ENCODE results near the gene SCN5A. TPM values are rescaled to one million over a fixed set of nuclear protein-coding genes. Genes with fewer than 3 reads are reported as not detected.

The SCN5A gene
- total and polyA plus RNA-seq, 2 experiments from 2014 or later, result 10.2 to 10.6 TPM

DNA sequence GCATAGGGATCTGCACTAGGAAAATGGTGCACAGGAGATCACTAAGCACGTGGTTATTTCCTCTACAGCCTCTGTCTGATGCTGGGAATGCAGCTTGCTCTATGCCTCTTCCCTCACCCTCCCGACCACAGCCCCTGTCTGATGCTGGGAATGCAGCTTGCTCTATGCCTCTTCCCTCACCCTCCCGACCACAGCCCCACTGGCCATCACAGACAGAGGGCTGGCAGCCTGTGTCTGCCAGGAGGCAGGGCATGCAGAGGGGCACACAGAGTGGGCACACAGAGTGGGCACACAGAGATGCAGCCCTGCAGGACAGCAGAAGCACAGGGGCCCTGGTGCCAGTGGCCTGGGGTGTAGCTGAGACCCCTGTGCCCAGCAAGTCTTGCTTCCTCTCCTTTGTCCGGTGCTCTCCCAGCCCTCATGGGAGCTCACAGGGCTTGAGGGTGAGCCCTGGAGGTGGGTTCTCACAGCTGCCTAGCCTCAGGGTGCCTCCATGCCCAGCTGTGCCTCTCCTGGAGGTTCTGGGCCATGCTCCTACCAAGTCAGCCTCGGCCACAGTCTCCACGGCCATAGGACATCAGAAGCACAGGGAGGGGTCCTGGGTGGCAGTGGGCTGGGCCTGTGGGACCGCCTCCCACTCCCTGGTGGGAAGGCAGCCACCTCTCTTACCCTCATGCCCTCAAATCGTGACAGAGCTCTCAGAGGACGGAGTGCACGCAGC is 87.6 kb downstream of the SCN5A start:
- Histone ChIP-seq H3K4me3 (no peak overlapping the region), H3K4me2 (no peak overlapping the region), H3K9me2 (ENCODE audit: insufficient read depth) (0 out of 2 replicates have a peak, but pooled peaks cover 9% of the 10 kb centered on the region), H3K27me3 (ENCODE audit: insufficient read depth) (no peaks in the 10 kb centered on the region), H4K20me1 (replicated peaks; ENCODE audit: insufficient read depth) (no peaks in the 10 kb centered on the region), H3K27ac (ENCODE audit: low read depth) (no peak overlapping the region), H3F3A (replicated peaks; ENCODE audit: low read depth) (no peaks in the 10 kb centered on the region), H3K79me2 (replicated peaks; ENCODE audit: insufficient read depth) (no peaks in the 10 kb centered on the region), H3K36me3 (ENCODE audit: insufficient read depth) (no peaks in the 10 kb centered on the region), H2AFZ (no peak overlapping the region), H3K4me1 (ENCODE audit: insufficient read depth) (no peaks in the 10 kb centered on the region)
- no peak overlapping the region for H3K27ac Mint-ChIP-seq
- DNase-seq (ENCODE audit: low spot score) (no peak), ATAC-seq (no peak)
- H3K4me1 Mint-ChIP-seq, result peaks cover 3% of the 10 kb centered on the region; the same call in 1 of the 3 replicates
- peaks cover 3% of the 10 kb centered on the region for H3K27me3 Mint-ChIP-seq (ENCODE audit: insufficient read depth, low read depth, poor library complexity)
- TF ChIP-seq REST (IDR thresholded peaks at IDR 0.05; ENCODE audit: unreplicated experiment) (no peak), ZNF331 (CRISPR knock-in tag; IDR thresholded peaks at IDR 0.05; ENCODE audit: low read depth) (no peak), EZH2phosphoT487 (IDR thresholded peaks at IDR 0.05; ENCODE audit: unreplicated experiment) (no peak)
- TF ChIP-seq, protein P1, sequence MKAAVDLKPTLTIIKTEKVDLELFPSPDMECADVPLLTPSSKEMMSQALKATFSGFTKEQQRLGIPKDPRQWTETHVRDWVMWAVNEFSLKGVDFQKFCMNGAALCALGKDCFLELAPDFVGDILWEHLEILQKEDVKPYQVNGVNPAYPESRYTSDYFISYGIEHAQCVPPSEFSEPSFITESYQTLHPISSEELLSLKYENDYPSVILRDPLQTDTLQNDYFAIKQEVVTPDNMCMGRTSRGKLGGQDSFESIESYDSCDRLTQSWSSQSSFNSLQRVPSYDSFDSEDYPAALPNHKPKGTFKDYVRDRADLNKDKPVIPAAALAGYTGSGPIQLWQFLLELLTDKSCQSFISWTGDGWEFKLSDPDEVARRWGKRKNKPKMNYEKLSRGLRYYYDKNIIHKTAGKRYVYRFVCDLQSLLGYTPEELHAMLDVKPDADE (IDR thresholded peaks at IDR 0.05), result no peak
- no peak overlapping the region for H3K4me3 Mint-ChIP-seq
- no peaks in the 10 kb centered on the region for H3K9me3 Mint-ChIP-seq
- H3K36me3 Mint-ChIP-seq (ENCODE audit: low read depth), result peaks cover 15% of the 10 kb centered on the region; the same call in 2 of the 3 replicates

DNA sequence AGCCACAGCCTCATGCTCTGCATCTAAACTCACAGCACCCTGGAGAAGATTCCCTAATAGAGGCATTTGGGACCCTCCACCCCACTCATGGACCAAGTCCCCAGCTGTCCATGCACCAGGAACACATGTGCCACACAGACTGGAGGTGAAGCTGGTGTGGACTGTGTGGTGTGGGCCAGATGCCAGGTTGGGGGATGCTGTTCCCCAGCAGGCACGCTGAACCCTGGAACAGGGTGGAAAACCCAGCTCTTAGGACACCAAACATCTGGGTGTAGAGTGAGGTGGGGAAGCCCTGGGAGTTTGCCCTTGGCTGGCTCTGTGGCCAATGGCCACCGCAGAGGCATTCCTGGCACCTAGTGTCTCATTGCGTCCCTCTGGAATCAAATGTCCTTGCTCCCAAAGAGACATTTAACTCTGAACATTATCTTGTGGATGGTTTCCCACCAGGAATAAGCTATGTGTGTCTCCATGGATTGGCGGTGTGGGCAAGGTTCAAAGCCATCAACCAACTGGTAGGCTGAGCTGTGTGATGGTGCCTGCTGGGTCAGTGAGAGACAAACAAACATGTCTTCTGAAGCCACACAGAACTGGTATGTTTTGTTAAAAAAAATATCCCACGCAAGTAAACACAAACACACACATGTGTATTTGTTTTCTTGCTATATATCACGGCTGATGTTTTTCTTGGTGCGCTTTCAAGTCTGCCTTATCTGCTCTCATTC is 88.3 kb downstream of the SCN5A start:
- ATAC-seq (no peak), DNase-seq (ENCODE audit: low spot score) (no peak)
- Mint-ChIP-seq H3K36me3 (ENCODE audit: low read depth) (peaks cover 20% of the 10 kb centered on the region; the same call in 2 of the 3 replicates), H3K4me1 (peaks cover 3% of the 10 kb centered on the region; the same call in 1 of the 3 replicates), H3K27me3 (ENCODE audit: insufficient read depth, low read depth, poor library complexity) (peaks cover 2% of the 10 kb centered on the region), H3K9me3 (0 out of 3 replicates have a peak, but pooled peaks cover 6% of the 10 kb centered on the region), H3K27ac (no peak overlapping the region), H3K4me3 (no peak overlapping the region)
- Histone ChIP-seq H4K20me1 (replicated peaks; ENCODE audit: insufficient read depth) (no peaks in the 10 kb centered on the region), H3K79me2 (replicated peaks; ENCODE audit: insufficient read depth) (no peaks in the 10 kb centered on the region), H3K9me2 (ENCODE audit: insufficient read depth) (0 out of 2 replicates have a peak, but pooled peaks cover 10% of the 10 kb centered on the region), H3K4me3 (no peak overlapping the region), H3K36me3 (ENCODE audit: insufficient read depth) (no peaks in the 10 kb centered on the region), H3F3A (replicated peaks; ENCODE audit: low read depth) (no peaks in the 10 kb centered on the region), H2AFZ (no peak overlapping the region), H3K27ac (ENCODE audit: low read depth) (no peak overlapping the region), H3K4me2 (no peak overlapping the region), H3K4me1 (ENCODE audit: insufficient read depth) (no peaks in the 10 kb centered on the region), H3K27me3 (ENCODE audit: insufficient read depth) (no peaks in the 10 kb centered on the region)
- TF ChIP-seq NANOG (IDR thresholded peaks at IDR 0.05; ENCODE audit: borderline replicate concordance), result no peak
- no peak for TF ChIP-seq CREB1 (CRISPR knock-in tag; IDR thresholded peaks at IDR 0.05; ENCODE audit: low read depth)
- TF ChIP-seq, protein P2, sequence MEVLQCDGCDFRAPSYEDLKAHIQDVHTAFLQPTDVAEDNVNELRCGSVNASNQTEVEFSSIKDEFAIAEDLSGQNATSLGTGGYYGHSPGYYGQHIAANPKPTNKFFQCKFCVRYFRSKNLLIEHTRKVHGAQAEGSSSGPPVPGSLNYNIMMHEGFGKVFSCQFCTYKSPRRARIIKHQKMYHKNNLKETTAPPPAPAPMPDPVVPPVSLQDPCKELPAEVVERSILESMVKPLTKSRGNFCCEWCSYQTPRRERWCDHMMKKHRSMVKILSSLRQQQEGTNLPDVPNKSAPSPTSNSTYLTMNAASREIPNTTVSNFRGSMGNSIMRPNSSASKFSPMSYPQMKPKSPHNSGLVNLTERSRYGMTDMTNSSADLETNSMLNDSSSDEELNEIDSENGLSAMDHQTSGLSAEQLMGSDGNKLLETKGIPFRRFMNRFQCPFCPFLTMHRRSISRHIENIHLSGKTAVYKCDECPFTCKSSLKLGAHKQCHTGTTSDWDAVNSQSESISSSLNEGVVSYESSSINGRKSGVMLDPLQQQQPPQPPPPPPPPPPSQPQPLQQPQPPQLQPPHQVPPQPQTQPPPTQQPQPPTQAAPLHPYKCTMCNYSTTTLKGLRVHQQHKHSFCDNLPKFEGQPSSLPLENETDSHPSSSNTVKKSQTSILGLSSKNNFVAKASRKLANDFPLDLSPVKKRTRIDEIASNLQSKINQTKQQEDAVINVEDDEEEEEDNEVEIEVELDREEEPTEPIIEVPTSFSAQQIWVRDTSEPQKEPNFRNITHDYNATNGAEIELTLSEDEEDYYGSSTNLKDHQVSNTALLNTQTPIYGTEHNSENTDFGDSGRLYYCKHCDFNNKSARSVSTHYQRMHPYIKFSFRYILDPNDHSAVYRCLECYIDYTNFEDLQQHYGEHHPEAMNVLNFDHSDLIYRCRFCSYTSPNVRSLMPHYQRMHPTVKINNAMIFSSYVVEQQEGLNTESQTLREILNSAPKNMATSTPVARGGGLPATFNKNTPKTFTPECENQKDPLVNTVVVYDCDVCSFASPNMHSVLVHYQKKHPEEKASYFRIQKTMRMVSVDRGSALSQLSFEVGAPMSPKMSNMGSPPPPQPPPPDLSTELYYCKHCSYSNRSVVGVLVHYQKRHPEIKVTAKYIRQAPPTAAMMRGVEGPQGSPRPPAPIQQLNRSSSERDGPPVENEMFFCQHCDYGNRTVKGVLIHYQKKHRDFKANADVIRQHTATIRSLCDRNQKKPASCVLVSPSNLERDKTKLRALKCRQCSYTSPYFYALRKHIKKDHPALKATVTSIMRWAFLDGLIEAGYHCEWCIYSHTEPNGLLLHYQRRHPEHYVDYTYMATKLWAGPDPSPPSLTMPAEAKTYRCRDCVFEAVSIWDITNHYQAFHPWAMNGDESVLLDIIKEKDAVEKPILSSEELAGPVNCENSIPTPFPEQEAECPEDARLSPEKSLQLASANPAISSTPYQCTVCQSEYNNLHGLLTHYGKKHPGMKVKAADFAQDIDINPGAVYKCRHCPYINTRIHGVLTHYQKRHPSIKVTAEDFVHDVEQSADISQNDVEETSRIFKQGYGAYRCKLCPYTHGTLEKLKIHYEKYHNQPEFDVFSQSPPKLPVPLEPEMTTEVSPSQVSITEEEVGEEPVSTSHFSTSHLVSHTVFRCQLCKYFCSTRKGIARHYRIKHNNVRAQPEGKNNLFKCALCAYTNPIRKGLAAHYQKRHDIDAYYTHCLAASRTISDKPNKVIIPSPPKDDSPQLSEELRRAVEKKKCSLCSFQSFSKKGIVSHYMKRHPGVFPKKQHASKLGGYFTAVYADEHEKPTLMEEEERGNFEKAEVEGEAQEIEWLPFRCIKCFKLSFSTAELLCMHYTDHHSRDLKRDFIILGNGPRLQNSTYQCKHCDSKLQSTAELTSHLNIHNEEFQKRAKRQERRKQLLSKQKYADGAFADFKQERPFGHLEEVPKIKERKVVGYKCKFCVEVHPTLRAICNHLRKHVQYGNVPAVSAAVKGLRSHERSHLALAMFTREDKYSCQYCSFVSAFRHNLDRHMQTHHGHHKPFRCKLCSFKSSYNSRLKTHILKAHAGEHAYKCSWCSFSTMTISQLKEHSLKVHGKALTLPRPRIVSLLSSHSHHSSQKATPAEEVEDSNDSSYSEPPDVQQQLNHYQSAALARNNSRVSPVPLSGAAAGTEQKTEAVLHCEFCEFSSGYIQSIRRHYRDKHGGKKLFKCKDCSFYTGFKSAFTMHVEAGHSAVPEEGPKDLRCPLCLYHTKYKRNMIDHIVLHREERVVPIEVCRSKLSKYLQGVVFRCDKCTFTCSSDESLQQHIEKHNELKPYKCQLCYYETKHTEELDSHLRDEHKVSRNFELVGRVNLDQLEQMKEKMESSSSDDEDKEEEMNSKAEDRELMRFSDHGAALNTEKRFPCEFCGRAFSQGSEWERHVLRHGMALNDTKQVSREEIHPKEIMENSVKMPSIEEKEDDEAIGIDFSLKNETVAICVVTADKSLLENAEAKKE (CRISPR knock-in tag; IDR thresholded peaks at IDR 0.05), result no peak
- TF ChIP-seq JUNB (IDR thresholded peaks at IDR 0.05; ENCODE audit: unreplicated experiment), result no peak
- no peak for TF ChIP-seq POLR2AphosphoS5 (IDR thresholded peaks at IDR 0.05; ENCODE audit: low read depth)
- no peak for TF ChIP-seq EZH2phosphoT487 (IDR thresholded peaks at IDR 0.05; ENCODE audit: unreplicated experiment)
